ENCODE measurements around the gene KIAA1755.
"Not testable (repeated sequence)": the region's sequence is repeated elsewhere in the genome, so short reads cannot be mapped to it uniquely, and the experiment has no call there.

KIAA1755 gene

GRCh38 chr20:38253571-38253970 lies 7.0 kb downstream of the KIAA1755 start:
- H3K4me3 ChIP-seq (ENCODE audit: low read length), result no peak overlapping the region
- DNase-seq (ENCODE audit: low read depth), result no peak
- no peak for TF ChIP-seq CTCF (IDR thresholded peaks at IDR 0.05; ENCODE audit: insufficient read depth, low read depth, low read length, missing control alignments)

GRCh38 chr20:38252292-38253288 lies 7.9 kb downstream of the KIAA1755 start:
- no peak for DNase-seq (ENCODE audit: low read depth)
- TF ChIP-seq CTCF (IDR thresholded peaks at IDR 0.05; ENCODE audit: insufficient read depth, low read depth, low read length, missing control alignments), result no peak
- no peak overlapping the region for H3K4me3 ChIP-seq (ENCODE audit: low read length)

GRCh38 chr20:38251441-38251840 lies 9.1 kb downstream of the KIAA1755 start:
- DNase-seq (ENCODE audit: low read depth); H3K4me3 ChIP-seq (ENCODE audit: low read length): not testable (repeated sequence)

- TF ChIP-seq CTCF (IDR thresholded peaks at IDR 0.05; ENCODE audit: insufficient read depth, low read depth, low read length, missing control alignments), result no peak
- H3K4me3 ChIP-seq (ENCODE audit: low read length), result no peak overlapping the region
- no peak for DNase-seq (ENCODE audit: low read depth)
These were observed 9.9 kb downstream of the KIAA1755 start for GRCh38 chr20:38250609-38251008.

GRCh38 chr20:38249536-38250310 lies 10.8 kb downstream of the KIAA1755 start:
- no peak for TF ChIP-seq CTCF (IDR thresholded peaks at IDR 0.05; ENCODE audit: insufficient read depth, low read depth, low read length, missing control alignments)
- no peak overlapping the region for H3K4me3 ChIP-seq (ENCODE audit: low read length)
- DNase-seq (ENCODE audit: low read depth), result no peak

DNA sequence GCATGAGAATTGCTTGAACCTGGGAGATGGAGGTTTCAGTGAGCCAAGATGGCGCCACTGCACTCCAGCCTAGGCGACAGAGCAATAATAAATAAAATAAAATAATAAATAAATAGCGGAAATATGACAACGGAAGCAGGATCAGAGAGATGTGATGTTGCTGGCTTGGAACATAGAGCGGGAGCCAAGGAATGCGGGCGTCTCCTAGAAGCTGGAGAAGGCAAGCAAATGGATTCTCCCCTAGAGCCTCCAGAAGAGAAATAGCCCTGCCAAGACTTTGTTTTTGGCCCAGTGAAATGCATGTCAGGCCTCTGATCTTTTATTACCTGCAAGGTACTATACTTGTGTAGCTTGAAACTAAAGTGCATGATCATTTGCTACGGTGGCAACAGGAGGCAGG lies 12.4 kb downstream of the KIAA1755 start:
- DNase-seq (ENCODE audit: low read depth), result no peak
- TF ChIP-seq CTCF (IDR thresholded peaks at IDR 0.05; ENCODE audit: insufficient read depth, low read depth, low read length, missing control alignments), result no peak
- no peak overlapping the region for H3K4me3 ChIP-seq (ENCODE audit: low read length)

DNA sequence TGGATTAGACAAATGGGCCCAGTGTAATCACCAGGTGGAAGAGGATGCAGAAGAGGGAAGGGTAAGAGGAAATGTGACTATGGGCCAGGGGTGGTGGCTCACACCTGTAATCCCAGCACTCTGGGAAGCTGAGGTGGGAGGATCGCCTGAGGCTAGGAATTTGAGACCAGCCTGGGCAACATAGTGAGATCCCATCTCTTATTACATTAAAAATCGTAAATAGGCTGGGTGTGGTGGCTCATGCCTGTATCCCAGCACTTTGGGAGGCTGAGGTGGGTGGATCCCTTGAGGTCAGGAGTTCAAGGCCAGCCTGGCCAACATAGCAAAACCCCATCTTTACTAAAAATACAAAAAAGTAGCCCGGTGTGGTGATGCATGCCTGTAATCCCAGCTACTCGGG lies 12.8 kb downstream of the KIAA1755 start:
- H3K4me3 ChIP-seq (ENCODE audit: low read length); DNase-seq (ENCODE audit: low read depth): not testable (repeated sequence)

Data from epithelial cell of esophagus (primary cell).